ENCODE measurements around the gene GPS1.

The GPS1 gene

DNA sequence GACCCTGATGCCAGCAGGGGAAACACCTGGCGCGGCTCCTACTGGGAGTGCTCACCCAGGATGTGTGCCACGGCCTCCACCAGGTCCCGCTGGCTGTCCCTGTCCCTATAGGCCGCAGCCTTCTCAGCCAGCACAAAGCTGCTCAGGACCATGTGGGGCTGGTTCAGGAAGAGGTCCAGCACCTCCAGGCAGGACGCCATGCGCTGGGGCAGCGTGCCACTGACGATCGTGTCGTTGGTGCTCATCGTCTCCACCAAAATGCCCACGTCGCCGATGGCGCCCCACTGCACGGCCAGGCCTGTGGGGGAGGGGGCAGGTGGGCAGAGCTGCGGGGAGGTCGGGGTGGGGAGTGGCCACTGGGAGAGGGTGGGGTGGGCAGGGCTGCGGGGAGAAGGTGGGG is 29.8 kb downstream of the GPS1 start:
- no peak for DNase-seq

DNA sequence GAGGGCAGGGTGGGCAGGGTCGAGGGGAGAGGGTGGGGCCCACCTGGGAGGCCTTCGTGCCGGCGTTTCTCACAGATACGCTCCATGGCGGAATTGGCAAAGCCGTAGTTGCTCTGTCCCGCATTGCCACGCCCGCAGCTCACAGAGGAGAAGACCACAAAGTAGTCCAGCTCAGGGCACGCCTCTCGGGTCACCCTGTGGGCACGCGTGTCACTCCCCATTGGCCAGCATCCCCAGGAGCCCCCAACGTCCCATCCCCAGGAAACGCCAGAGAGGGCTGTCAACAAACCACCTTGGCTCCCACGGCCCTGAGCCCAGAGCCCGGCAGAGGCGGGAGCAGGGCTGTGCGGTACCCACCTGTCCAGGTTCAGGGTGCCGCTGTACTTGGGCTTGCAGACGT is 30.3 kb downstream of the GPS1 start:
- no peak for DNase-seq

DNA sequence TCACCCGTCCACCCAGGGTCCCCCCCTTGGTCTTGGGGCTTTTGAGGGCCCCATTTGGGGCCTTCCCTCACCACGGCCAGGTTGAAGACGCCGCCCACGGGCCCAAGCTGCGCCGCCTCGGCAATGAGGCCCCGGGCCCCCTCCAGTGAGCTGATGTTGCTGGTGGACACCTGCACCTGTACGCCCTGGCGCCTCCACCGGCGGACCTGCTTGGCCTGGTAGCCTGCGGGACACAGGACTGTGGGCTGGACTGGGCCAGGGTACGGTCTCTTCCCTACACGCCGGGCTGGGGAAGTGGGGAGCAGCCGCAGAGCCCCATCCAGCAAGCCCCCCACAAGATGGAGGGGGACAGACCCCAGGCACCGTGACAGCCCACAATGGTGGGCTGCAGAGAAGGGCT is 30.8 kb downstream of the GPS1 start:
- DNase-seq, result no peak

DNA sequence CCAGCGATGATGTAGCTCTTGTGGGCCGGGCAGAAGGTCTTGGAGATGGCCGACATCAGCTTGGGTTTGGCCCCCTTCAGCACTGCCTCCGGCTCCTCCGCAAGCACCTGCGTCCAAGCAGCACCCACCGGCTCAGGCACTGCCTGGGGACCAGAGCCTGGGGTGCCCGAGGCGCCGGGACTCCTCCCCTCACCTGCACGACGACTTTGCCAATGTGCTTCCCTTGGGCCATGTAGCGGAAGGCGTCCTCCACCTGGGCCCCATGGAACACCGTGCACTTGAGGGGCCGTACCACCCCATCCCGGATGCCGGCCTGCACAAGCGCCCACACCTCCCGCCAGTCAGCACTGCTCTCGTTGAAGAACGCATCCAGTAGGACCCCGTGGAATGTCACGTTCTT is 31.3 kb downstream of the GPS1 start:
- DNase-seq, result no peak

- DNase-seq, result no peak
Measured at GRCh38 chr17:82083533-82084359, 32.0 kb downstream of the GPS1 start.

DNA sequence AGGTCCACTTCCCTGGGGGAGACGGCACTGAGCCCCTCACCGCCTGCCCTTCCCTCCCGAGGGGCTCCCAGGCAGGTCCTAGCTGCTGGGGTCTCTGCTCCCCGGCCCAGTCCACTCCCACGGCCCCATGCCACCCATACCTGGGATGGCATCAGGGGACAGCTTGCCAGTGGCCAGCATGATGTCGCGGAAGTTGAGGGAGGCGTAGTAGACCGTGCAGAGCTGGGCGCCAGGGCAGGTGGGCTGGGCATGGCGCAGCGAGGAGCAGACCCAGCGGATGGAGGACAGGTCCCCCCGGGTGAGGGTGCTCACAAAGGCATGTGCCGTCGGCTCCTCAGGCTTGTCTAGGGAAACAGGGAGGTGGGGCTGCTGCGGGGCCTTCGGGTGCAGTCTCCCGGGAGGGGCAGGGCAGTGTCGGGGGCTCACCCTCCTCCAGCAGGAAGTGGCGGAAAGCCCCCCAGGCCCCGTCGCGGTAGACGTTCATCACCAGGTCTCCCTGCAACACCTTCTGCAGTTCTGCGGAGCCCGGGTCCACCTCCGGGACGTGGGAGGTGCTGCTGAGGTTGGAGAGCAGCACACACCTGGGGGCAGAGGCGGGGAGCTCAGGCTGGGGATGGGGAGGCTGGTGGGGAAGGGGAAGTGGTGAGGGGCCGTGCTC is 32.8 kb downstream of the GPS1 start:
- no peak for DNase-seq

GRCh38 chr17:82085031-82085861 is 33.5 kb downstream of the GPS1 start:
- DNase-seq, result no peak

GRCh38 chr17:82085931-82086764 is 34.5 kb downstream of the GPS1 start:
- no peak for DNase-seq

- no peak for DNase-seq
Measured at GRCh38 chr17:82086941-82087906, 35.5 kb downstream of the GPS1 start.

DNA sequence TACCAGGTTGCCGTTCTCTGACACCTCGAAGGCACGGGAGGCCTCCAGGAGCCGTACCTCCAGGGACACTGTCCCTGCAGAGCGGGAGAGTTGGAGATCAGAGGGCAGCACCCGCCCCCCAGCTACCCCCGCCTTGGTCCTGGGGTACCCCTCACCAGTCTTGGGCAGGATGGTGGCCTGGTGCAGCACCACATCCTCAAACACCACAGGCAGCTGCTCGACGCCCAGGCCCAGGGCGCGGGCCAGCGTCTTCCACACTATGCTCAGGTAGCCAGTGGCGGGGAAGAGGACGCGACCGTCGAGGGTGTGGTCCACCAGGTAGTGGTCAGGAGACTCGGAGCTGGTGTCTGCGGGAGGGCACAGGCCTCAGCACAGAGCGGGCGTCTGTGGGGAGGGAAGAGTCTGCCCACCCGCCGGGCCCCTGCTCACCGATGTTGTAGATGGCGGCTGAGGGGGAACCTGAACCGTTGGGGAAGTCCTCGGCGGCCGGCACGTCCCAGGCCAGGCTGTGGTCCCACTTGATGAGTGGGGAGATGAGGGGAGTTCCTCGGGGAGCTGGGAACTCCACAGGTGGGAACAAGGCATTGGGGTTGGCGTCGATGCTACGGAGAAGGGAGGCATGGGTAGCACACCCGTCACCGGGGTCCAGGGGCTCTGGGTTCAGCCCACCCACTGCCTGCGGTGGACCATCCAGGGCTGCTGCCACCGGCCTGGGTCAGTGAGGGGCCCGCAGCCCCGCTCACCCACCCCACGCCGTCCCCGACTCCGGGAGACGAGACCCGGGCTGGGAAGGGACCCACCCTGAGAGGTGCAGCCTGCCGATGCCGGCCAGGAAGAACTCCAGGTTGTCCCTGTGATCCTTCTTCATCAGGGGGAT is 36.5 kb downstream of the GPS1 start:
- no peak for DNase-seq

DNA sequence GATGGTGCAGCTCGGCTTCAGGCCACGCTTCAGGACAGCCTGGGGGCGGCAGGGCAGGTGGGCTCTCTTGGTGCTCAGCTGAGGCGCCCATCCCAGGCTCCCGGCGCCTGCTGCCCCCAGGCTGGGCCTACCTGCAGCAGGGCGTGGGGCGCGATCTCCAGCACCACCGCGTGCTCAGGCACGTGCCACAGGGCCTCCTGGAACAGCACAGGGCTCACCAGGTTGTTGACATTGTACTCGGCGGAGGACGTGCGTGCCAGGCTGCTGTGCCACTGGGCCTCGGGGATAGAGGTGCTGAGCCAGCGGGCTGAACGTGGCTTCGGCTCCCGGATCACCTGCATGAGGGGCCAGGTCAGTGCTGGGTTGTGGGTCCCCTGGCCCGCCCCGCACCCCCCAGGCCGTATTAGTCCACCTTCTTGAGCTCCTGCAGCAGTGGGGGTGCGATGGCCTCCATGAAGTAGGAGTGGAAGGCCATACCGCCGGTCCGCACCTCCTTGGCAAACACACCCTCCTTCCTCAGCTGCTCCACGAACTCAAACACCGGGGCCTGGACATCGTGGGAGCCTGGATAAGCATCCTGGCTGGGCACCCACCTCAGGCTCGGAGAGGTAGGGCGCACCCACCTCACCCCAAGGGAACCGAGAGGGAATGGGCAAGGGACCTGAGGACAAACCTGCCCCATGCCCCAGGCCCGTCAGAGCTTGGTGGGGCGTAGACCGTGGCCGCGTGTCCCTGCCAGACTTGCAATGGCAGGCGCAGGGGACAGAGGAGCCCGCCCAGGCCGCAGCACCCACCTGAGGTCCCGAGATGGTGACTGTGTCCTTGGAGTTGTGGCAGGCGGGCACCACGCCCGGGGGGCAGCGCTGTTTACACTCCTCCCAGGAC is 37.4 kb downstream of the GPS1 start:
- no peak for DNase-seq

- no peak for DNase-seq
Measured at GRCh38 chr17:82089723-82090548, 38.2 kb downstream of the GPS1 start.

DNA sequence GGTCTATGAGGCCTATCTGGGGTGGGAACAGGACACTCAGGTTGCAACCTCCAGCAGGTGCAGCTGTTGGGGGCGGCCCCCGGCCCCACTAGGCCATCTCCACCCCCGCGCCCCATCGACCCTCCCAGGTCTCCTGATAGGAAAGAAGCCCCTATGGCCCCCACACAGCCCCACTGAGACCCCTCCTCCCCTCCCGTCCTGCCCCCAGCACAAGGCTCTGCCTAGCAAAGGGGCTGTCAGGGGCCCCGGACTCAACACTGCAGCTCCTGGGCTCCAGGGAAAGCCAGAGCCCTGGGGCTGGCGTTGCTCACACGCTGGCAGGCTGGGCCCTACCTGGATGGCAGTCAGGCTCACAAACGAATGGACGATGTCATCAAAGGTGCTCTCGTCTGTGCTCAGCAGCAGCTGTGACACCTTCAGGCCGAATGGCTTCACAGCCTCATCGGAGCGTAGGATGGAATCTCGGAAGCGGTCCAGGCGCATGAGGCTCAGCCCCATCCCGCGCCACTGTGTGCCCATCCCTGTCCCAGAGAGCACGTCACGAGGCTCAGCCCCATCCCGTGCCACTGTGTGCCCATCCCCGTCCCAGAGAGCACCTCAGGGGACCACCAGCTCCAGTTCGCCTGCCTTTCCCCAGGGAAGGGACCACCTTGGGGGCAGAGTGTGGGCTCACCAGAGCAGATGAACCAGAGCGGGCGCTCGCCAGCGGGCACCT is 39.0 kb downstream of the GPS1 start:
- DNase-seq, result no peak

GRCh38 chr17:82091264-82092066 is 39.8 kb downstream of the GPS1 start:
- no peak for DNase-seq

DNA sequence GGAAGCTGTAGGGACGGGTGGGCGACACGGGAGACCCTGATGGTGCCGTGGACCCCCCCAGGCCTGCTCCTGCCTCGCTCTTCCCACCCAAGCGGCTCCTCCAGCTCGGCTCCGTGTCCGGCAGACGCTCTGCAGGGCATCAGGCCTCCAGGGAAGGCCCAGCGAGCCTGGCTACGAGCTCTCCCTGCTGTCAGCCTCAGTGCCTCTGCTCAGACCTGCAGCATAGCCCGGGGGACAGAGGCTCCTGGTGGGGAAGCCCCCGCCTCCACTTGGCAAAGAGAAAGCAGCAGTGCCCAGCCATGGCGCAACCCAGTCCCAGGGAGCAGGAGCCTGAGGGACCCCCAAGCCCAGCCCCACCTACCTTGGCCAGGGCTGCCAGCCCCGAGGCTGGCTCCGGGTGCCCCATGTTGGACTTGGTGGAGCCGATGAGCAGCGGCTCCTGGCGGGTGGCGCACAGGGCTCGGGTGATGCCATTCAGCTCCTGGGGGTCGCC is 40.4 kb downstream of the GPS1 start:
- DNase-seq, result no peak

GRCh38 chr17:82092628-82092994 is 40.9 kb downstream of the GPS1 start:
- no peak for DNase-seq
